Measurements from ENCODE around the gene LRRC32.

The LRRC32 gene

DNA sequence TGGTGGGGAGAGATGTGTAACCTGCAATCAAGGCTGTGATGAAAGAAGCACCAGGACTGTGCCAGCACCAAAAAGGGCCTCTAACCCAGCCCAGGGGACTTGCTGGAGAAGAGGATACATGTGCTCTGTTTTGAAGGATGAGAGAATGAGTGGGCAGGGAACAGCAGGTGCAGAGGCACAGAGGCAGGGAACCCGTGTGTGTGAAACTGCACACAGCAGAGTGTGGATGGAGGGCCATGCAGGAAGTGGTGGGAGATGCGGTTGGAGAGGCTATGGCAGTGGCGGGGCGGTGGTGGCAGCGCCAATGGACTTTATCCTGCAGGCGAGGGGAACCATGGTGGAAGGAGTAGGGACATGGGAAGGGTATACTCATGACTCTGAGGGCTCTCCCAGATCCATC is 25.2 kb upstream of the LRRC32 start:
- Histone ChIP-seq H3K27me3 (ENCODE audit: low read length) (no peaks in the 10 kb centered on the region), H3K36me3 (ENCODE audit: low read length) (no peaks in the 10 kb centered on the region), H3F3A (ENCODE audit: insufficient read depth) (no peaks in the 10 kb centered on the region), H3K79me2 (ENCODE audit: insufficient read depth, low read length) (no peaks in the 10 kb centered on the region), H3K27ac (ENCODE audit: low read depth, low read length) (no peak overlapping the region), H2AFZ (ENCODE audit: low read depth, low read length, severe bottlenecking) (no peak overlapping the region), H4K20me1 (ENCODE audit: low read depth, low read length) (no peaks in the 10 kb centered on the region), H3K4me2 (ENCODE audit: low read depth, low read length, poor library complexity, severe bottlenecking) (no peak overlapping the region), H3K9me2 (replicated peaks; ENCODE audit: insufficient read depth, low read length) (no peaks in the 10 kb centered on the region), H3K4me3 (ENCODE audit: insufficient read depth, low read length, poor library complexity, severe bottlenecking) (no peak overlapping the region), H3K9ac (ENCODE audit: low read length) (no peak overlapping the region), H3K9me3 (ENCODE audit: insufficient read depth, low read length) (no peaks in the 10 kb centered on the region)
- TF ChIP-seq EZH2phosphoT487 (conservative IDR thresholded peaks at IDR 0.05; ENCODE audit: low read length) = no peak
- TF ChIP-seq, protein P1, sequence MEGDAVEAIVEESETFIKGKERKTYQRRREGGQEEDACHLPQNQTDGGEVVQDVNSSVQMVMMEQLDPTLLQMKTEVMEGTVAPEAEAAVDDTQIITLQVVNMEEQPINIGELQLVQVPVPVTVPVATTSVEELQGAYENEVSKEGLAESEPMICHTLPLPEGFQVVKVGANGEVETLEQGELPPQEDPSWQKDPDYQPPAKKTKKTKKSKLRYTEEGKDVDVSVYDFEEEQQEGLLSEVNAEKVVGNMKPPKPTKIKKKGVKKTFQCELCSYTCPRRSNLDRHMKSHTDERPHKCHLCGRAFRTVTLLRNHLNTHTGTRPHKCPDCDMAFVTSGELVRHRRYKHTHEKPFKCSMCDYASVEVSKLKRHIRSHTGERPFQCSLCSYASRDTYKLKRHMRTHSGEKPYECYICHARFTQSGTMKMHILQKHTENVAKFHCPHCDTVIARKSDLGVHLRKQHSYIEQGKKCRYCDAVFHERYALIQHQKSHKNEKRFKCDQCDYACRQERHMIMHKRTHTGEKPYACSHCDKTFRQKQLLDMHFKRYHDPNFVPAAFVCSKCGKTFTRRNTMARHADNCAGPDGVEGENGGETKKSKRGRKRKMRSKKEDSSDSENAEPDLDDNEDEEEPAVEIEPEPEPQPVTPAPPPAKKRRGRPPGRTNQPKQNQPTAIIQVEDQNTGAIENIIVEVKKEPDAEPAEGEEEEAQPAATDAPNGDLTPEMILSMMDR (IDR thresholded peaks at IDR 0.05; ENCODE audit: insufficient read depth, low read length, poor library complexity, severe bottlenecking) = no peak

DNA sequence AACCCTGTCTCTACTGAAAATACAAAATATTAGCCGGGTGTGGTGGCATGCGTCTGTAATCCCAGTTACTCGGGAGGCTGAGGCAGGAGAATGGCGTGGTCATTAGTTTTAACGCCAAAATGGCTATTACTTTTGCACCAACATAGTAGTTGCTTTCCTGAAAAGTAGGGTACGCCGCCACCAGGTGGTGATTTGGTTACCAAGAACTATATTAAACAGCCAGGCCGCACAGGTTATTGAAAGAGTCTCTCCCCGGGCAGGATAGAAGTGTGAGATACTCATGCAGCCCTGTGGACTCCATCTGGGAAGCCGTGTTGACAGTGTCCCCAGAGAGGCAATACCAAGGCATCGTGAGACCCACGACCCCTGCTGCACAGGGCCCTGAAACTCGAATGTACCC is 24.6 kb upstream of the LRRC32 start:
- TF ChIP-seq, protein P1 (IDR thresholded peaks at IDR 0.05; ENCODE audit: insufficient read depth, low read length, poor library complexity, severe bottlenecking) = no peak
- no peak for TF ChIP-seq EZH2phosphoT487 (conservative IDR thresholded peaks at IDR 0.05; ENCODE audit: low read length)
- H3F3A ChIP-seq (ENCODE audit: insufficient read depth) = no peaks in the 10 kb centered on the region
- H4K20me1 ChIP-seq (ENCODE audit: low read depth, low read length) = no peaks in the 10 kb centered on the region
- no peaks in the 10 kb centered on the region for H3K79me2 ChIP-seq (ENCODE audit: insufficient read depth, low read length)
- no peaks in the 10 kb centered on the region for H3K27me3 ChIP-seq (ENCODE audit: low read length)
- no peak overlapping the region for H3K27ac ChIP-seq (ENCODE audit: low read depth, low read length)
- no peaks in the 10 kb centered on the region for H3K9me2 ChIP-seq (replicated peaks; ENCODE audit: insufficient read depth, low read length)
- no peaks in the 10 kb centered on the region for H3K36me3 ChIP-seq (ENCODE audit: low read length)
- H3K9ac ChIP-seq (ENCODE audit: low read length) = no peak overlapping the region
- no peak overlapping the region for H3K4me3 ChIP-seq (ENCODE audit: insufficient read depth, low read length, poor library complexity, severe bottlenecking)
- H3K9me3 ChIP-seq (ENCODE audit: insufficient read depth, low read length) = no peaks in the 10 kb centered on the region
- no peak overlapping the region for H2AFZ ChIP-seq (ENCODE audit: low read depth, low read length, severe bottlenecking)
- no peak overlapping the region for H3K4me2 ChIP-seq (ENCODE audit: low read depth, low read length, poor library complexity, severe bottlenecking)

DNA sequence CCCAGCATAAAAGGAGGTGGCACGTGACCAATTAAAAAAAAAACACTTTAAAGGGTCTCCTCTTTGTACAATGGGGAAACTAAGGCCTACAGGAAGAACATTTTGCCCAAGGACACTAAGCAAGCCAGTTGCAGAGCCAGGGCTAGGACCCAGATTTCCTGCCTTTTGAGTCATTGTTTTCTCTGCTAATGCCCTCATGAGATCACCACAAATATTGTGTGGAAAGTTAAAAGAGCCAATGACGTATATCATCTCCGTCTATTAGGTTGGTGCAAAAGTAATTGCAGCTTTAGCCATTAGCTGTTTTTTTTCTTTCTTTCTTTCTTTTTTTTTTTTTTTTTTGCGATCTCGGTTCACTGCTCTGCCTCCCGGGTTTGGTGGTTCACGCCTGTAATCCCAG is 24.1 kb upstream of the LRRC32 start:
- H3K9ac ChIP-seq (ENCODE audit: low read length) = no peak overlapping the region
- H3K9me2 ChIP-seq (replicated peaks; ENCODE audit: insufficient read depth, low read length) = no peaks in the 10 kb centered on the region
- no peaks in the 10 kb centered on the region for H3F3A ChIP-seq (ENCODE audit: insufficient read depth)
- no peak overlapping the region for H3K4me3 ChIP-seq (ENCODE audit: insufficient read depth, low read length, poor library complexity, severe bottlenecking)
- TF ChIP-seq EZH2phosphoT487 (conservative IDR thresholded peaks at IDR 0.05; ENCODE audit: low read length) = no peak
- TF ChIP-seq, protein P1 (IDR thresholded peaks at IDR 0.05; ENCODE audit: insufficient read depth, low read length, poor library complexity, severe bottlenecking) = no peak
- H3K79me2 ChIP-seq (ENCODE audit: insufficient read depth, low read length) = no peaks in the 10 kb centered on the region
- H4K20me1 ChIP-seq (ENCODE audit: low read depth, low read length) = no peaks in the 10 kb centered on the region
- H2AFZ ChIP-seq (ENCODE audit: low read depth, low read length, severe bottlenecking) = no peak overlapping the region
- H3K27me3 ChIP-seq (ENCODE audit: low read length) = no peaks in the 10 kb centered on the region
- H3K27ac ChIP-seq (ENCODE audit: low read depth, low read length) = no peak overlapping the region
- H3K9me3 ChIP-seq (ENCODE audit: insufficient read depth, low read length) = no peaks in the 10 kb centered on the region
- no peak overlapping the region for H3K4me2 ChIP-seq (ENCODE audit: low read depth, low read length, poor library complexity, severe bottlenecking)
- no peaks in the 10 kb centered on the region for H3K36me3 ChIP-seq (ENCODE audit: low read length)
